SU-DHL-6 (cell line): ENCODE measurements around the gene TPK1.

Experiments
- H2AFZ ChIP-seq: fragments of 200-600 bp; sonication (generic); 2 replicates; pipeline ENCODE4 v1.6.1; 2014; ENCODE audit warnings: low read depth, mild to moderate bottlenecking, moderate library complexity, mixed read lengths, antibody characterized with exemption, low read length; ENCODE audit not compliant: severe bottlenecking
- H3F3A ChIP-seq: fragments of 200-600 bp; shearing (Covaris generic); 2 replicates; pipeline ENCODE4 v1.6.0; 2016; ENCODE audit warnings: antibody characterized with exemption, mild to moderate bottlenecking; ENCODE audit not compliant: insufficient read depth
- H3K27ac ChIP-seq: fragments of 200-600 bp; sonication (generic); 2 replicates; pipeline ENCODE4 v1.5.1; 2016; ENCODE audit warnings: low read depth, mild to moderate bottlenecking, low read length, moderate library complexity, mixed read lengths
- H3K27me3 ChIP-seq: fragments of 200-600 bp; sonication (generic), shearing (Covaris generic); 2 replicates; pipeline ENCODE4 v1.6.0; 2014; ENCODE audit warnings: mild to moderate bottlenecking, low read length
- H3K36me3 ChIP-seq: fragments of 200-600 bp; sonication (generic); 2 replicates; pipeline ENCODE4 v1.6.1; 2014; ENCODE audit warnings: mild to moderate bottlenecking, low read length, mixed read lengths
- H3K4me2 ChIP-seq: fragments of 300-600, 200-600 bp; shearing (Covaris generic), sonication (generic); 2 replicates; pipeline ENCODE4 v1.6.0; 2014; ENCODE audit warnings: low read length, low read depth, mild to moderate bottlenecking; ENCODE audit not compliant: poor library complexity, severe bottlenecking
- H3K4me3 ChIP-seq: fragments of 200-600 bp; sonication (generic); 2 replicates; pipeline ENCODE4 v1.5.1; 2014; ENCODE audit warnings: antibody characterized with exemption, low read length, mild to moderate bottlenecking, mixed read lengths; ENCODE audit not compliant: insufficient read depth, poor library complexity, severe bottlenecking
- H3K79me2 ChIP-seq: fragments of 200-600 bp; sonication (generic); 2 replicates; pipeline ENCODE4 v1.6.1; 2014; ENCODE audit warnings: mild to moderate bottlenecking, low read length, moderate library complexity; ENCODE audit not compliant: insufficient read depth
- H3K9ac ChIP-seq: fragments of 200-600 bp; sonication (generic); 2 replicates; pipeline ENCODE4 v1.7.0; 2014; ENCODE audit warnings: mild to moderate bottlenecking, low read length
- H3K9me2 ChIP-seq: fragments of 200-600 bp; sonication (generic); replicated peaks from 2 replicates; pipeline ENCODE4 v1.6.1; 2014; ENCODE audit warnings: low read length; ENCODE audit not compliant: insufficient read depth
- H3K9me3 ChIP-seq: fragments of 200-600 bp; sonication (generic); 2 replicates; pipeline ENCODE4 v1.6.1; 2014; ENCODE audit warnings: low read length, mixed read lengths; ENCODE audit not compliant: insufficient read depth
- H4K20me1 ChIP-seq: fragments of 200-600 bp; sonication (generic); 2 replicates; pipeline ENCODE4 v1.6.1; 2014; ENCODE audit warnings: low read depth, mild to moderate bottlenecking, antibody characterized with exemption, low read length, moderate library complexity, mixed read lengths
- CTCF ChIP-seq: fragments of 200-600 bp; sonication (generic); IDR thresholded peaks from one replicate; pipeline ENCODE4 v1.5.1; 2017; ENCODE audit warnings: antibody characterized with exemption, mild to moderate bottlenecking, low read length, moderate library complexity; ENCODE audit not compliant: insufficient read depth, poor library complexity, severe bottlenecking
- EZH2phosphoT487 ChIP-seq: fragments of 200-600 bp; sonication (generic), shearing (Covaris generic); conservative IDR thresholded peaks from 2 replicates; pipeline ENCODE4 v1.6.1; 2018; ENCODE audit warnings: mild to moderate bottlenecking, antibody characterized with exemption, low read length, moderate library complexity, mixed read lengths

Gene TPK1

GRCh38 chr7:144596953-144597352 lies 238.9 kb downstream of the TPK1 start:
- no peak overlapping the region for H3K27ac ChIP-seq
- TF ChIP-seq EZH2phosphoT487, result no peak
- no peak for TF ChIP-seq CTCF

GRCh38 chr7:144594580-144594979 lies 241.3 kb downstream of the TPK1 start:
- Histone ChIP-seq H4K20me1 (no peaks in the 10 kb centered on the region), H3K9ac (no peak overlapping the region), H3K27me3 (no peaks in the 10 kb centered on the region), H3K27ac (no peak overlapping the region), H3K9me3 (no peaks in the 10 kb centered on the region), H3F3A (no peaks in the 10 kb centered on the region), H3K9me2 (no peaks in the 10 kb centered on the region), H2AFZ (no peak overlapping the region), H3K4me3 (no peak overlapping the region), H3K36me3 (no peaks in the 10 kb centered on the region), H3K4me2 (no peak overlapping the region), H3K79me2 (no peaks in the 10 kb centered on the region)
- no peak for TF ChIP-seq EZH2phosphoT487
- TF ChIP-seq CTCF, result no peak

More at GRCh38 chr7:144596953-144597352, 238.9 kb downstream of the TPK1 start:
- no peaks in the 10 kb centered on the region for H3K27me3 ChIP-seq
- no peaks in the 10 kb centered on the region for H3K9me3 ChIP-seq
- H3K9me2 ChIP-seq, result no peaks in the 10 kb centered on the region
- H3K36me3 ChIP-seq, result no peaks in the 10 kb centered on the region
- H2AFZ ChIP-seq, result no peak overlapping the region
- H3K4me2 ChIP-seq, result no peak overlapping the region
- H3K9ac ChIP-seq, result no peak overlapping the region
- no peaks in the 10 kb centered on the region for H3F3A ChIP-seq
- no peaks in the 10 kb centered on the region for H3K79me2 ChIP-seq
- H4K20me1 ChIP-seq, result no peaks in the 10 kb centered on the region
- no peak overlapping the region for H3K4me3 ChIP-seq

- TF ChIP-seq EZH2phosphoT487 (no peak), CTCF (no peak)
- no peak overlapping the region for H2AFZ ChIP-seq
- H3F3A ChIP-seq, result no peaks in the 10 kb centered on the region
- no peaks in the 10 kb centered on the region for H3K36me3 ChIP-seq
- no peaks in the 10 kb centered on the region for H3K9me2 ChIP-seq
- H3K9ac ChIP-seq, result no peak overlapping the region
- no peaks in the 10 kb centered on the region for H4K20me1 ChIP-seq
- no peaks in the 10 kb centered on the region for H3K27me3 ChIP-seq
- H3K27ac ChIP-seq, result no peak overlapping the region
- H3K4me3 ChIP-seq, result no peak overlapping the region
- H3K9me3 ChIP-seq, result no peaks in the 10 kb centered on the region
- H3K4me2 ChIP-seq, result no peak overlapping the region
- H3K79me2 ChIP-seq, result no peaks in the 10 kb centered on the region
Measured at GRCh38 chr7:144588559-144589051, 247.2 kb downstream of the TPK1 start.
